ENCODE results near the gene NPEPPS. TPM values are rescaled to one million over a fixed set of nuclear protein-coding genes. Genes with fewer than 3 reads are reported as not detected.

Gene NPEPPS
- total and polyA plus RNA-seq, 2 of the 13 experiments (the other 11 are each of a cell fraction or from before 2014, with no cell fraction given) = 53.5 to 127 TPM

GRCh38 chr17:47620503-47621245 lies 89.8 kb downstream of the NPEPPS start (continued):
- no peak for TF ChIP-seq PBX3 (CRISPR knock-in tag; IDR thresholded peaks at IDR 0.05; ENCODE audit: borderline replicate concordance)
- no peak for TF ChIP-seq JARID2 (CRISPR knock-in tag; IDR thresholded peaks at IDR 0.05; ENCODE audit: insufficient replicate concordance)
- TF ChIP-seq ZNF503 (CRISPR knock-in tag; IDR thresholded peaks at IDR 0.05) = peak; percentile 83
- TF ChIP-seq TBX3 (IDR thresholded peaks at IDR 0.05; ENCODE audit: borderline replicate concordance) = peak; percentile 100
- TF ChIP-seq ZNF607 (CRISPR knock-in tag; IDR thresholded peaks at IDR 0.05; ENCODE audit: borderline replicate concordance) = no peak
- no peak for TF ChIP-seq MAZ (IDR thresholded peaks at IDR 0.05; ENCODE audit: borderline replicate concordance, low read depth, low read length)
- no peak for TF ChIP-seq MAZ (CRISPR knock-in tag; IDR thresholded peaks at IDR 0.05; ENCODE audit: low read depth)
- TF ChIP-seq CREM (IDR thresholded peaks at IDR 0.05) = peak; percentile 25; the same call in 1 of the 2 replicates
- TF ChIP-seq CREM (CRISPR knock-in tag; IDR thresholded peaks at IDR 0.05) = no peak
- 0 out of 2 replicates have a peak, but pooled peaks have one; percentile 65 for TF ChIP-seq SMARCC2 (IDR thresholded peaks at IDR 0.05)
- TF ChIP-seq NKX3-1 (CRISPR knock-in tag; IDR thresholded peaks at IDR 0.05) = 0 out of 2 replicates have a peak, but pooled peaks have one; percentile 41
- TF ChIP-seq DMAP1 (CRISPR knock-in tag; IDR thresholded peaks at IDR 0.05) = no peak
- no peak for TF ChIP-seq ZNF18 (CRISPR knock-in tag; IDR thresholded peaks at IDR 0.05; ENCODE audit: insufficient replicate concordance)
- 0 out of 2 replicates have a peak, but pooled peaks have one; percentile 58 for TF ChIP-seq DNMT3B (CRISPR knock-in tag; conservative IDR thresholded peaks at IDR 0.05)
- TF ChIP-seq ZBTB44 (CRISPR knock-in tag; IDR thresholded peaks at IDR 0.05) = no peak
- peak; percentile 85; the same call in 1 of the 2 replicates for TF ChIP-seq MBD4 (IDR thresholded peaks at IDR 0.05; ENCODE audit: borderline replicate concordance, low read length)
- no peak for TF ChIP-seq RBM39 (IDR thresholded peaks at IDR 0.05; ENCODE audit: low read depth, low read length, poor library complexity, severe bottlenecking)
- TF ChIP-seq MIXL1 (CRISPR knock-in tag; IDR thresholded peaks at IDR 0.05) = peak; percentile 19; the same call in 1 of the 2 replicates
- TF ChIP-seq ATF1 (CRISPR knock-in tag; IDR thresholded peaks at IDR 0.05) = peak; percentile 34; the same call in 1 of the 2 replicates
- TF ChIP-seq JUNB (CRISPR knock-in tag; IDR thresholded peaks at IDR 0.05; ENCODE audit: borderline replicate concordance) = peak; percentile 96
- no peak for TF ChIP-seq CBFB (CRISPR knock-in tag; IDR thresholded peaks at IDR 0.05)
- no peak for TF ChIP-seq NPAS2 (CRISPR knock-in tag; IDR thresholded peaks at IDR 0.05; ENCODE audit: borderline replicate concordance)
- TF ChIP-seq SOX6 (IDR thresholded peaks at IDR 0.05) = no peak
- TF ChIP-seq SOX6 (CRISPR knock-in tag; IDR thresholded peaks at IDR 0.05) = peak; percentile 91
